KBM-7 (cell line): ENCODE results near the gene FBXO31.

Experiments used
- DNase-seq: peaks from one replicate; pipeline ENCODE4 v3.0.0-alpha.2; 2015
- in situ Hi-C: fragments of 300-500 bp; cut with MboI; formaldehyde crosslinking; loops from 2 replicates; pipeline ENCODE4 v1.14.3; 2020; ENCODE audit warnings: low sequenced_read_pairs, low pct_unique_long_range_greater_than_20kb, mixed read lengths

Gene FBXO31

DNA sequence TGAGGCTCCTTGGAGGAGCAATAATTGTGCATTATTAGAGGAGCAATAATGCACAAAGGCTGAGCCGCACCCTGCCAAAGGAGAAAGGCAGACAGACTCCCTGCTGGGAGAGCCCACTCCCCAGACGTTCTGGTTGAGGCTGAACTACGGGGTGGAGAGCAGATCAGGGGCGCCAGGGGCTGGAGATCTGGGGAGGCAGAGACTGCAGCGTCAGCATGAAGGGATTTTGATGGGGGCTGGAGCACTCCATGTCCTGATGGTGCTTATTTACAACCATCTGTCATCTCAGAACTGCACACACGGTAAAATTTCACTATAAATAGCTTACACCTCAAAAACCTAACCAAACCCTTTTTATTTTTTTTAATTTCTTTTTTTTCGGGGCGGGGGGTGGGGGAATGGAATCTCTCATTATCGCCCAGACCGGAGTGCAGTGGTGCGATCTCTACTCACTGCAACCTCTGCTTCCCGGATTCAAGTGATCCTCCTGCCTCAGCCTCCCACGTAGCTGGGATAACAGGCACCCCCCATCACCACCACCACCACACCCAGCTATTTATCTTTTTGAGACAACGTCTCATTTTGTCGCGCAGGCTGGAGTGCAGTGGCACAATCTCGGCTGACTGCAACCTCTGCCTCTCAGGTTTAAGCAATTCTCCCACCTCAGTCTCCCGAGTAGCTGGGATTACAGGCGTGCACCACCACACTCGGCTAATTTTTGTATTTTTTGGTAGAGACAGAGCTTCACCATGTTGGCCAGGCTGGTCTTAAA is 62.1 kb downstream of the FBXO31 start:
- DNase-seq, result no peak
- in situ Hi-C loops, result no loop called here

DNA sequence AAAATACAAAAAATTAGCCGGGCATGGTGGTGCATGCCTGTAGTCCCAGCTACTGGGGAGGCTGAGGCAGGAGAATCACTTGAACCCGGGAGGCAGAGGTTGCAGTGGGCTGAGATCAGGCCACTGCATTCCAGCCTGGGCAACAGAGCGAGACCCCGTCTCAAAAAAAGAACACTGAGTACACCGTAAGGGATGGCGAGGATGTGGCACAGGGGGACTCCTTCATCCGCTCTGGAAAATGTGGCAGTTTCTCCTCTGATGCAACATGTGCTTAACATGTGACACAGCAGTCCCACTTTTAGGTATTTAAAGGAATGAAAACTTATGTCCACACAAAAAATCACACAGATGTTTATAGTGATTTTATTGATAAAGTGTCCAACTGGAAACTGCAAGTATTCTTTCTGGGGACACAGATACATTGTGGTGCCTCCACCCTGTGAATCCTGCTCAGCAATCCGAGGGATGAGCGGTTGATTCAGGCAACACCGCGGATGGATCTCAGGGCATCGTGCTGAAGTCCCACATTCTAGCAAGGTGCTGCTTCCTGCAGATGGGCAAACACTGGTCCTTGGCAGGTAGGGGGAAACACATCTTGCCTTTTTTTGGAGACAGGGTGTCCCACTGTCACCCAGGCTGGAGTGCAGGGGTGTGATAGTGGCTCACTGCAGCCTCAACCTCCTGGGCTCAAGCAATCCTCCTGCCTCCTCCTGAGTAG is 62.9 kb downstream of the FBXO31 start:
- no peak for DNase-seq
- in situ Hi-C loops, result no loop called here

- in situ Hi-C loops, result no loop called here
Measured at GRCh38 chr16:87319997-87320491, 63.5 kb downstream of the FBXO31 start.

DNA sequence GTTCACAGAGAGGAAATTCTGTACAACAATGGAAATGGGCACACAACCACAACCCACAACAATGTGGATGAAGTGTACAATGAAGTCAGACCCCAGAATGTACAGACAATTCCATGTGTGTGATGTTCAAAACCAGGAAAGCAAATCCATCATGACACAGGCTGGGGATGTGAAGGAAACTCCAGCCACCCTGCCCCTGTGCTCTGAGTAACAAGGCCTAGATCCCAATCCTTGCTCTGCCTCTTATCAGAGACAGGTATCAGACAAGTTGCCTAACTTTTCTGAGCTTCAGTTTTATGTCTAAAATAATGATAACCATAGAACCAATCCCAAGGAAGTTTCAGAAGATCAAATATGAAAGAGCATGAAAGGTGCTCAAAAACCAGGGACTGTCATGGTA is 64.6 kb downstream of the FBXO31 start:
- in situ Hi-C loops, result no loop called here
- no peak for DNase-seq

More at GRCh38 chr16:87319997-87320491, 63.5 kb downstream of the FBXO31 start:
- DNase-seq, result no peak

- in situ Hi-C loops, result no loop called here
- no peak for DNase-seq
Measured at GRCh38 chr16:87317750-87318644, 65.6 kb downstream of the FBXO31 start.

GRCh38 chr16:87316923-87317749 is 66.4 kb downstream of the FBXO31 start, which contains the start of gene C16orf95:
Gene C16orf95 (minus strand): TSS chr16:87317392. CDS start chr16:87317242, 150 bp downstream.
- in situ Hi-C loops, result no loop called here
- peak; percentile 94 for DNase-seq

GRCh38 chr16:87316450-87316922 is 67.1 kb downstream of the FBXO31 start:
- in situ Hi-C loops, result no loop called here
- no peak for DNase-seq

DNA sequence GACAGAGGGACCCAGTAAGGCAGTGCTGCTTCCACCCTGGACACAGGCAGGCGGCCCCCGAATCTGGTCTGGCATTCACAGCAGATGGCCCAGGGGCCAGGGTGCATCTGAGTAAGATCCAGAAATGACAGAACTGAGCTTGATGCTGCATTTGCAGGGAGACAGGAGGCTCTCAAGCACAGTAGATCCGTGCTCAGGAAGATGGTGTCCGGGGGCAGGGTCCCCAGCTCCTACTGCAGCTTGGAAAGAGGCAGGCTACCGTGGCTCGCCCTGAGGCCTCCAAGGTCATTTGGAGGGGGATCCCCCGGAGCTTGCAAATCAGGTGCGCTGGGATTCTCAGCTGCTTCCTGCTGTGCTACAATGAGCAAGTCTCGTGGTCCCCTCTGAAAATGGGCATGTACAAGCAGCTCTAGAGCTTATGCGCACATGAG is 68.6 kb downstream of the FBXO31 start:
- DNase-seq, result no peak
- in situ Hi-C loops, result no loop called here

GRCh38 chr16:87312008-87312407 is 71.6 kb downstream of the FBXO31 start:
- in situ Hi-C loops, result no loop called here
- no peak for DNase-seq

DNA sequence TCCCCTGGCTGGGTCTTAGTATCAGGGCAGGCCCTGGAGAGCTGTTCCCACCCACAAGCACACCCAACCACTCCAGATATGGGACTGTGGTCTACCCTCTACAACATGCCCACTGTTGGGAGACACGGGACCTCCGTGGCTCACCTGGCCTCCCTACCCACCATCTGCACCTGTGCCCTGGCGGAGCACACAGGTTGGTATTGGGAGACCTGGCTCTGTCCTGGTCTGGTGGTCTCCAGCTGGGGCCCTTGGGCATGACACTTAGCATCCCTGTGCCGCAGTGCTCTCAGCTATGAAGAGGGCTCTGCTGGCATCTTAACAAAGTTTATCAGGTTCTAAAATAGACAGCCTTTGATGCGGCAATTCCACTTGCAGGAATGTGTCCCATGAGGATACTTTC is 72.2 kb downstream of the FBXO31 start:
- no peak for DNase-seq
- in situ Hi-C loops, result no loop called here

- in situ Hi-C loops, result no loop called here
- DNase-seq, result no peak
Measured at GRCh38 chr16:87310610-87311009, 73.0 kb downstream of the FBXO31 start.

DNA sequence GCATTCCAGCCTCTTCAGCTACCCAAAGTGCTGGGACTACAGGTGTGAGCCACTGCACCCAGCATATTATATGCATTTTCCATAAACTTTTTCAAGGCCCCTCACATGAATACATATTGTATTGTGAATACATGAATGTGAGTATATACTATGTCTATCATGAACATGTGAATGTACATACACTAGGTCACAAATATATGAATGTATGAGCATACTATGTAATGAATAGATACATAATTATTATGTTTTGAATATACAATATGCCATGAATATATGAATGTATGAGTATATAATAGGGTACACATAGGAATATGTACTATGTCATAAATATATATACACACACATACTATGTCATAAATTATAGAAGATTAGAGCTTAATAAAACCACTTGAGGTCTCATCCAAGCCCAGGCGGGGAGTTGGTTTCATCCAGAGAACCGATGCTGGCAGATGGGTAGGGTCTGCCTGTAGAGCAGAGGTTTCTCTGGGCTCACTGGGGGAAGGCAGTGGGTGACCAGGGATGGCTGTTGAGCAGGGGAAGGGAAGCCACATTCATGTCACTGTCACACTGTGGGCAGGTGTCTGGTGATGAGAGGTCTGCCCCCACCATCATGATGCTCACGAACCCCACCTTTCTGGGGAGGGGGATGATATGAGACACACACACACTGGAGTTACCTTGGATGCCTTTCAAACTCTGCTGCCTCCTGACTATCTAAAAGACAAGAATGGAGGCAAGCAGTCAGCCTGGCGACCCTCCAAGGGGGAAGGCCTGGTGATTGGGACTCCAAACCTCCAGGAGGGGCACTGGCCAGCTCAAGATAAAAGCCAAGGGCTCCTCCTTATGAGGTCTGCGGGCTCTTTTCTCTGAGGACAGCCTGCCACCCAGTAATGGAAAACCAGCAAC is 73.7 kb downstream of the FBXO31 start:
- in situ Hi-C loops, result no loop called here

DNA sequence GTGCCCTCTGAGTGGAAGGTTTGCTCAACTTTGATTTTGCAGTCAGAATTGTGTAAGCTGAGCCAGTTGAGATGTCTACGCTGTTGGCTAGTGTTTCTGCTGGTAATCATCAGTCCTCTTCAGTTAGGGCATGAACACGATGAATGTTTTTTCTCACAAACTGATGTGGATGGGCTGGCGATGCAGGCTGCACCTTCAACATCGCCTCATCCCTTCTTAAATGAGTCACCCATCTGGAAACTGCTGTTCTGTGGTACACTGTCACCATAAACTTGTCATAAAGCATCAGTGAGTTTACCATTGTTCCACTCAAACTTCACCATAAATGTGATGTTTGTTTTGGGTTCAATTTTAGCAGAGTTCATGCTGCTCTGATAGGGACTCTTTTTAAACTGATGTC is 74.8 kb downstream of the FBXO31 start:
- in situ Hi-C loops, result no loop called here
- DNase-seq, result no peak

More for the DNA sequence above, 73.7 kb downstream of the FBXO31 start:
- no peak for DNase-seq

- in situ Hi-C loops, result no loop called here
- DNase-seq, result no peak
Measured at GRCh38 chr16:87306516-87306915, 77.1 kb downstream of the FBXO31 start.

DNA sequence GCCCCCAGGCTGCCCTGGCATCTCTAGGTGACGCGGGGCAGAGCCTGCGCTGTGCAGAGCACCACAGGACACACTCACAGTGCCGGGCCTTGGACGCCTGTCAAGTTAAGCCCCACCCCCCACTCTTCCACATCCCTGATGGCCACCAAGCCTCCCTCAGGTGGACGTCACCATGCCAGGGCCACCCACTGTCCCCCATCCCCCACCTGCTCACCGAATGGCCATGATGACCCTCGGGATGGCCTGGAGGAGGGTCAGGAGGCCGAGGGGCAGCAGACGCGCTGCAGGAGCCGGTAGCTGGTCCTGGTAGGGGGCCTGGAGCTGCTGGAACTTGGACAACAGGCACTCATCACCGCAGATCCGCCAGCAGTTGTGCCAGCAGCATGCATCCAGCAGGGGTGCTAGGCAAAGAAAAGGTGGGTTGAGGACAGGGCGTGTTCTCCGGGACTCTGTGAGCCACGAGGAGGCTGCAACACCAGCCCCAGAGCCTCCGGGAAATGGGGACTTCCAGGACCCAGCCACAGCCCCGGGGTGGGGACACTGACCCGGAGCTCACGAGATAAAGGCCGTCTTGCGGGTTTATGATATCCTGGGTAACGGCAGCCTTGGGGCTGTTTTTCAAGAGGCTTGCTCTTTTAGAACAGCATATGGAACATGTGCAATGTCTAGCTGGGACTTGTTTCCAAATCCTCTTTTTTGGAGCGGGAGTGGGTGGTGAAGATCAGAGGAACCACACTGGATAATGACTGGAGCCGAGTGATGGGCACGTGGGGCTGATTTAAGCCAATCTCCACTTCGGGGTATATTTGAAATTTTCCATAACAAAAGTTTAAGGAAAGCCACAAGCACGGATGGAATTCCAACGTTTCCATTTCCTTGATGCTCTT is 77.8 kb downstream of the FBXO31 start:
- no peak for DNase-seq
- in situ Hi-C loops, result no loop called here

- DNase-seq, result peak; percentile 59
Measured at GRCh38 chr16:87304951-87305350, 78.6 kb downstream of the FBXO31 start.

More at GRCh38 chr16:87304951-87305350, 78.6 kb downstream of the FBXO31 start:
- in situ Hi-C loops, result no loop called here
